ENCODE results near the gene GJD3. TPM values are rescaled to one million over a fixed set of nuclear protein-coding genes. Genes with fewer than 3 reads are reported as not detected.

The GJD3 gene
- polyA plus RNA-seq, 1 experiment: 0.56 TPM

DNA sequence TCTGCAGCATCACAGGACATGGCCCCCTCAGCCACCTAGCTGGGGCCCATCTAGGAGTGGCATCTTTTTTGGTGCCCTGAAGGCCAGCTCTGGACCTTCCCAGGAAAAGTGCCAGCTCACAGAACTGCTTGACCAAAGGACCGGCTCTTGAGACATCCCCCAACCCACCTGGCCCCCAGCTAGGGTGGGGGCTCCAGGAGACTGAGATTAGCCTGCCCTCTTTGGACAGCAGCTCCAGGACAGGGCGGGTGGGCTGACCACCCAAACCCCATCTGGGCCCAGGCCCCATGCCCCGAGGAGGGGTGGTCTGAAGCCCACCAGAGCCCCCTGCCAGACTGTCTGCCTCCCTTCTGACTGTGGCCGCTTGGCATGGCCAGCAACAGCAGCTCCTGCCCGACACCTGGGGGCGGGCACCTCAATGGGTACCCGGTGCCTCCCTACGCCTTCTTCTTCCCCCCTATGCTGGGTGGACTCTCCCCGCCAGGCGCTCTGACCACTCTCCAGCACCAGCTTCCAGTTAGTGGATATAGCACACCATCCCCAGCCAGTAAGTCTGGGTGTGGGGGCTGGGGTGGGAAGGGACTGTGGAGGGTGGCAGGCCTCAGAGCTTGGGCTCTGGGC is 33.6 kb downstream of the GJD3 start:
- no peak for DNase-seq (ENCODE audit: low read depth)
- Histone ChIP-seq H3K4me3 (ENCODE audit: low read depth, low read length) (no peak overlapping the region), H3K27me3 (ENCODE audit: control insufficient read depth, insufficient read depth, low read length) (no peaks in the 10 kb centered on the region), H3K36me3 (ENCODE audit: control insufficient read depth, insufficient read depth, low read length) (peaks cover 5% of the 10 kb centered on the region; the same call in 1 of the 2 replicates)
- ChIA-PET POLR2A (no interaction called here), CTCF (interaction anchor here (0.8 to 2.6 kb wide), 6 partner anchors 8 to 220 kb away, joined by 3 to 16 read pairs (median 6); no protein-coding TSS in a partner anchor)
- TF ChIP-seq, protein P1, sequence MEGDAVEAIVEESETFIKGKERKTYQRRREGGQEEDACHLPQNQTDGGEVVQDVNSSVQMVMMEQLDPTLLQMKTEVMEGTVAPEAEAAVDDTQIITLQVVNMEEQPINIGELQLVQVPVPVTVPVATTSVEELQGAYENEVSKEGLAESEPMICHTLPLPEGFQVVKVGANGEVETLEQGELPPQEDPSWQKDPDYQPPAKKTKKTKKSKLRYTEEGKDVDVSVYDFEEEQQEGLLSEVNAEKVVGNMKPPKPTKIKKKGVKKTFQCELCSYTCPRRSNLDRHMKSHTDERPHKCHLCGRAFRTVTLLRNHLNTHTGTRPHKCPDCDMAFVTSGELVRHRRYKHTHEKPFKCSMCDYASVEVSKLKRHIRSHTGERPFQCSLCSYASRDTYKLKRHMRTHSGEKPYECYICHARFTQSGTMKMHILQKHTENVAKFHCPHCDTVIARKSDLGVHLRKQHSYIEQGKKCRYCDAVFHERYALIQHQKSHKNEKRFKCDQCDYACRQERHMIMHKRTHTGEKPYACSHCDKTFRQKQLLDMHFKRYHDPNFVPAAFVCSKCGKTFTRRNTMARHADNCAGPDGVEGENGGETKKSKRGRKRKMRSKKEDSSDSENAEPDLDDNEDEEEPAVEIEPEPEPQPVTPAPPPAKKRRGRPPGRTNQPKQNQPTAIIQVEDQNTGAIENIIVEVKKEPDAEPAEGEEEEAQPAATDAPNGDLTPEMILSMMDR (IDR thresholded peaks at IDR 0.05; ENCODE audit: insufficient read depth, low read depth, low read length): no peak

DNA sequence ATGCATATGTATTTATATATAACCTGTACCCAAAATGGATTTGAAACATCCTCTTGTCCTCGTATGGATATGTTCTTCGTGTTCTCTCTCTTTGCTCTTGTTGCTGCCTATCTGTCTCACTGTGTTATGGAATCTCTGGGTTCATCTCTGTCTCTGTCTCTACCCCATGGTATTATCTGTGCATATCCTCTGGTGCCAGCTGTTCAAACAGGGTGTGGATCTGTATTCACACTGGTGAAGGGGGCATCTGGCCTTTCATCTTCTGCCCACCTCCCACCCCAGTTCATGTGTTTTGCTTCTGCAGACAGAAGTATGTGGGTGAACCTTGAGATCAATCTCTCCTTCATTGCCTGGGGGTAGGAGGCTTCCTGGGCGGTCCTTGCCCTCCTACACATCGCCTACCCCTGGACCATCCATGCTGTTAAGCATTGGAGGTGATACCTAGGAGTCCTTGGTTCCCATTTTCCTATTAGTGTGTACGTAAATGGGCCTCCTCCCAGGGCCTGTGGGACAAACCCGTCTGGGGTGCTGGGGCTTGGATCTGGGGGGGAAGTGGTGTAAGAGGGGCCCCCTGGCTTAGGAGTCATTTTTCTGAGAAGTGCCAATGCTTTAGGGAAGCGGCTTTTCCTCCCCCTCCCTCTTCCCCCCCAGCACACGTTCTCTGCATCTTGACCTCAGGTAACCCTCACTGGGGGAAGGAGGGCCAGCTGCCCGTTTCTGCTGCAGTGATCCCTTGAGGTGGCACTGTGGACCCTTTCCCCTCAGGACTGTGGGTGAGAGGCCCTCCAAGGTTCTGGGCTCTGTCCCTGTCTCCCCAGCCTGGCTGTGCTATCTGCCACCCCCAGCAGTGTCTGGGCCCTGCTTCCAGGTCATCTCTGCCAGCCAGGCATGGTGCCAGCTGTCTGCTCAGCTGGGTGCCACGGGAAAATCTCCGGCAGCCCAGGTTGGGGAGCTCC is 34.4 kb downstream of the GJD3 start:
- ChIA-PET CTCF (interaction anchor here (0.6 to 2.6 kb wide), 5 partner anchors 9 to 221 kb away, joined by 3 to 16 read pairs (median 4); no protein-coding TSS in a partner anchor), POLR2A (no interaction called here)
- Histone ChIP-seq H3K36me3 (ENCODE audit: control insufficient read depth, insufficient read depth, low read length) (peaks cover 5% of the 10 kb centered on the region; the same call in 1 of the 2 replicates), H3K27me3 (ENCODE audit: control insufficient read depth, insufficient read depth, low read length) (no peaks in the 10 kb centered on the region), H3K4me3 (ENCODE audit: low read depth, low read length) (no peak overlapping the region)
- TF ChIP-seq, protein P1 (IDR thresholded peaks at IDR 0.05; ENCODE audit: insufficient read depth, low read depth, low read length): no peak
- no peak for DNase-seq (ENCODE audit: low read depth)

DNA sequence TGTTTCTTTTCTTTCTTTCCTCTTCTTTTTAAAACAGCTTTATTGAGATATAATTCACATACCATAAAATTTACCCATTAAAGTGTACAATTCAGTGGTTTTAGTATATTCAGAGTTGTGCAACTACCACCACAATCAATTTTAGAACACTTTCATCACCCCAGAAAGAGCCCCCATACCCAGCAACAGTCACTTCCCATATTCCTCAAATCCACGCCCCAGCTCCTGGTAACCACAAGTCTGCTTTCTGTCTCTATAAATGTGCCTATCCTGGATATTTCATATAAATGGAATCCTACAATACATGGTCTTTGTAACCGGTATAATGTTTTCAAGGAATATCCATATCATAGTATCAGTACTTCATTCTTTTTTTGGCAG is 36.2 kb downstream of the GJD3 start:
- Histone ChIP-seq H3K36me3 (ENCODE audit: control insufficient read depth, insufficient read depth, low read length) (peaks cover 5% of the 10 kb centered on the region; the same call in 1 of the 2 replicates), H3K27me3 (ENCODE audit: control insufficient read depth, insufficient read depth, low read length) (no peaks in the 10 kb centered on the region), H3K4me3 (ENCODE audit: low read depth, low read length) (no peak overlapping the region)
- CTCF ChIA-PET: interaction anchor here (1.1 to 3.3 kb wide), 6 partner anchors 10 to 26 kb away, joined by 3 to 15 read pairs (median 6); no protein-coding TSS in a partner anchor
- TF ChIP-seq, protein P1 (IDR thresholded peaks at IDR 0.05; ENCODE audit: insufficient read depth, low read depth, low read length): no peak
- DNase-seq (ENCODE audit: low read depth): no peak
- POLR2A ChIA-PET: interaction anchor here (0.5 kb wide), 1 partner anchor 115 kb away, joined by 5 read pairs; no protein-coding TSS in a partner anchor

DNA sequence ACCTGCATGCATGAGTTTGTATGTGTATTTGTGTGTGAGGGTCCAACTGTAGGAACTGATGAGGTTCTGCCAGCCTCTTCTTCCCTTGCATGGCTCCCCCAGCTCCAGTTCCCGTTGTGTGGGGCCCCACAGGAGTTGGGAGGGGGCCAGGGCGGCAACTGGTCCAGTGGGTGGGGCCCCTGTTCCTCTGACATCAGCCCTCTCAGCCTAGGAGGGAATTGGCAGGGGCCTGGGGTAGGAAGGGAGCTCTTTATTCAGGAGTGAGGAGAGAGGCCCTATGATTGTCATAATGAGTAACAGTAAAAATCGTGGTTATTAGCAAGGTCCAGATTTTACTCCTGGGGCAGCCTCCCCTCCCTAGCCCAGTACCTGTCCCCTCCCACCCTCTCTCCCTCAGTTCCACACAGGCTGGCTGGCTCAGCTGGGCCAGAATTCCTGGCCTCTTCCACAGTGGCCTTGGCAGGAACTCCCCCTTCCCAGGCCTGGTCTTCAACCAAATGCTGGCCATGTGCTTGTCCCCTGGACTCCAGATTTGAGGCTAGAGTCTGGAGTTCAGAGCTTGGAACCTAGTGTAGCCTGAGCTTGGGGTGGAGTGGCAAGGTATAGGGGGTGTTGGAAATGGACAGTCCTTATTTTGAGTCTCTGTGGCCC is 36.7 kb downstream of the GJD3 start:
- POLR2A ChIA-PET: interaction anchor here (0.5 kb wide), 1 partner anchor 114 kb away, joined by 5 read pairs; no protein-coding TSS in a partner anchor
- CTCF ChIA-PET: interaction anchor here (1.1 to 3.3 kb wide), 6 partner anchors 9 to 27 kb away, joined by 3 to 15 read pairs (median 6); no protein-coding TSS in a partner anchor
- no peaks in the 10 kb centered on the region for H3K27me3 ChIP-seq (ENCODE audit: control insufficient read depth, insufficient read depth, low read length)
- no peak overlapping the region for H3K4me3 ChIP-seq (ENCODE audit: low read depth, low read length)
- DNase-seq (ENCODE audit: low read depth): no peak
- peaks cover 4% of the 10 kb centered on the region; the same call in 1 of the 2 replicates for H3K36me3 ChIP-seq (ENCODE audit: control insufficient read depth, insufficient read depth, low read length)
- TF ChIP-seq, protein P1 (IDR thresholded peaks at IDR 0.05; ENCODE audit: insufficient read depth, low read depth, low read length): no peak
